Measurements from ENCODE around the gene S1PR1.

Gene S1PR1

DNA sequence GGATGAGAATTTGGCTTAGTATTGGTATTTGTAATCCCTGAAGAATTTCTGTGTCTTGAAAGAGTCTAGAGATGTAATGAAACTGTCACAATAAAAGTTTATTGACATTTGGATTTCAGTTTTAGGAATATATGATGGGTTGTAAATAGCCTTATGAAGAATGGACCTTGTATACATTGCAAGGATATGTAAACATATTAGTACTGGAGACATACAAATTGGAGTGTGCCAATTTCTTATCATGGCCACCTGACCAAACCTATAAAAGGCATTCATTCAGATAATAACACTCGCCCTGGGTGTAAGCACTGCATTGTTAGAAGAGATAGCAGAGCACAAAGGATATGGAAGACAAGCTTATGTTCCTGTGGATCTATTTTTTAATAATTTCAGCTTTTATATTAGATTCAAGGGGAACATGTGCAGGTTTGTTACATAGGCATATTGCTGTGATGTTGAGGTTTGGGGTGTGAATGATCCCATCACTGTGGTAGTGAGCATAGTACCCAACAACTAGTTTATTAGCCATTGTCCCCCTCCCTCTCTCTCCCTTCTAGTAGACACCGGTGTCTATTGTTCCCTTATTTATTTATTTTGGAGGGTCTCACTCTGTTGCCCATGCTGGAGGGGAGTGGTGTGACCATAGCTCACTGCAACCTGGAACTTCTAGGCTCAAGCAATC lies 8.6 kb downstream of the S1PR1 start:
- DNase-seq (ENCODE audit: low spot score): no peak

DNA sequence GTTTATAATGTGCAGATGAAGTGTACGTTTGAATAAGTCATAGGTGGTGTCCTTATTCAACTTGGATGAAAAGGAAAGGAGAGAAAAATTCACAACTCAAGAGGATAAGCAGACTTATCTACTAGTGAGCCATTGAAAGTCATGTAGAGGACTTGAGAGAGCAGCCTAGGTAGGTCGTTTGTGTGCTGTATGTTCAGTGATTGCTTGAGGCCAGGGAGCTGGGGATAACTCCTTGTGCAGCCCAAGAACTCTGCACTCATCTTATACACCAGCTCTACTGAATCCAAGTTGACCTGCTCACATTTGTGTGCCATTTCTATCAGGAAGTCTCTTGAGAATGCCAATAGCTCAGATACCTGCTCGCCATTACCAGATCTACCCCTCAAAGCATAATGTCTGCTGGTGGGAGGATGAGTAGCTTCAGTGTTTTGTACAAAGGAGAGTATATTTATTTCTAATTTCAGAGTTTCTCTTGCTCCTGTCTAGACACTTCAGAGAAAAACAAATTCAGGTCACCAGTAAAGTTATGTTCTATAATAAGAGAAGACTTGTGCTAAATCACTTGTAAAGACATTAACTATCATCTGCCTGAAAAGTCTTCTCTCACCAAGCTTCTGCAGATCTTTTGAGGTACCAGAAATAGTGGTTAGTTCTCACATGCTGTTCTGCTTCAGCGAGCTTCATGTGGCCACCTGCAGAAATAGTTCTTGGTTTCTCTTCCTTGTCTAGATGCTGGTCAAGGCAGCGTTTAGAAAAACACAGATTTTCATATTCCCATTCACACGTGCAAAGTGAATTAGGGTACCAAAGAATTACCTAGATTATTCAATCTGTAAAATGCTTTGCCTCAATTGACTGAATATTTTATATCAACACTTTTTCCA lies 10.8 kb downstream of the S1PR1 start:
- no peak for DNase-seq (ENCODE audit: low spot score)

DNA sequence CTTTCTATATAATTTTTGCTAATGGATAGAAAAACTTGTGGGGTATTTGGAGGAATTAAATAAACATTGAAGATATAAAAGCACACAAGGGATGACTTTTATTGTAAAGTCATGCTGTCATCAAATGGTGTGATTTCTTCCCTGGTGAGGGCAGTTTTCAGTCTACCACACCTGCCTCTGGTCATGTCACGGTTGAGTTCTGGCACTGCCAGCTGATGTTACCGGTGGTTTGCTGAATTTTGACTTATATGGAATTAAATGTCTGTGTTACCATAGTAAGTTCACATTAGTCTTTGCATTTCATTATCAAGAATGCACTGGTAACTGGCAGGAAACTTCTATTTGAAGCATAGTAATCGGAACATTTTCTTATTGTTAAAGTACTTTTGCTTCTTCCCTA lies 13.4 kb downstream of the S1PR1 start:
- no peak for DNase-seq (ENCODE audit: low spot score)

DNA sequence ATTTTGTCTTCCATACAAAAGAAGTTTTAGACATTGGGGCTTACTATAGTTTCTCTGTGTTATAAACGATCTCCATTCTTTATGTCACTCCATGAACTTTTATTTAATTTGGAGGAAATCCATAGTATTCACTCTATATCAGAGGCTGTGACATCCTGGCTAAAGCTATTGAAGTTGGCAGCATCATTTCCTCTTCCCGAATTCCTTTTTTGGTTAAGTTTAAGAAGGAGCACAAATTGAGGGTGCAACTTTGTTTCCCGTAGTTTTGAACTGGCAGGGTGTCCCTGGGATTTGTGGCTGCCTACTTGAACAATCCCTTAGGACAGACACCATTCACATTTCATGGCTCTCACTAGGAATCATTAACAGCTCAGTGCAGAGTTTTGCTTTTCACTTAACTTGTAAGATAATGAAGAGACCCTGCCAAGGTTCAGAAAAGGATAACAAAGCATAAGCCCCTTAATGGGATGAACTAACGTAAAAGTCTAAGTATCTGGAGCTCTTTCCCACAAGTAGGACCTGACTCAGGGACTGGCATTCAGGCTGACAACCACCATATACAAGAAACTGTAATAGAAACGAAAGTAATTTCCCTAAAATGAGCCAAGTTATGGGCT lies 13.9 kb downstream of the S1PR1 start:
- no peak for DNase-seq (ENCODE audit: low spot score)

DNA sequence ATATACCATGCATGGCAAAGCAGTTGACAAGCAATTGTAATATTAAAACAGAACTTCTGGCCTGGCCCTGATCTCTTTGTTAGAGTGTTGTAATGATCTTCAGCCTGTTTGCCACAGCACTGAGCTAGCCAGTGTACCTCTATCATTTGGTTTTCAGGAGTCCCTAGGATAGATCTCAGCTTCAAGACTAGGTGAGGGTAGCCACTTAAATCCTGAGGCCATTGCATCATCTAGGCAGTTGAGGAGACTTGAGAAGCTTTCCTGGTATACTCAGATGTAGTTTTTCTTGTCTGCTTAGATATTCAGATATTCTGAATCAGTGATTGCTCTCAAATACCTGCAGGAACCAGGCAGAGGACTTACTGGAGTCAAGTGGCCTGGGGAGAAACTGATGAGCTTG lies 14.7 kb downstream of the S1PR1 start:
- no peak for DNase-seq (ENCODE audit: low spot score)

DNA sequence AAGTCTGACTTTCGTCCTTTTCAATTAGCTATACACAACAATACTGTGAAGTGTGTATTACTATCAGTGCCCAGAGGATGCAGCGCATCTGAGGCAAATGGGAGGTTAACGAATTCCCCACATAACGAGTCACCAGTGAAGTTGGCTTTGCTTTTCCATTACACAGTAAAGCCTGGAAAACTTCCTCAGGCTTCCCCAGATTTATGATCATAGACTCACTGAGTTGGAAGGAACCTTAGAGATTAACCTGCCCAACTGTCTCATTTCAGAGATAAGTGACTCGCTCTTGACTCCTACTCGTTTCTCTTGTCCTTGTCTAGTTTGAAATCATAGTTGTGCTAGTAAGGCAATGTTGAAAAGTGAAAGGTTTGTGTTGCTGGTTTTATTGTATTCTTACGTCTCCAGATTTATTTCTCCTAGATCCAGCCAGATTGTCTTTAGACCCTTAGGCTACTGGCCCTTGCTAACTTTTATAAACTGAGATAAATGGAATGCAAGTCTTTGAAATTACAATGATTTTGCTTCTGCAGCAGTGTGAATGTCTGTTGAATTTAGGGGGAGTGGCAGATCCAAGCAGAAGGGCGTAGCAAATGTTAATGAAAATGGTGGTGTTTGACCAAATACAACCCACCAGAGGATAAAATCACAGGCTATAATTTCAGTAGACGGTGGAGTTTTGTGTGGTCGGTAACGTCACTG lies 17.3 kb downstream of the S1PR1 start:
- DNase-seq (ENCODE audit: low spot score): no peak

DNA sequence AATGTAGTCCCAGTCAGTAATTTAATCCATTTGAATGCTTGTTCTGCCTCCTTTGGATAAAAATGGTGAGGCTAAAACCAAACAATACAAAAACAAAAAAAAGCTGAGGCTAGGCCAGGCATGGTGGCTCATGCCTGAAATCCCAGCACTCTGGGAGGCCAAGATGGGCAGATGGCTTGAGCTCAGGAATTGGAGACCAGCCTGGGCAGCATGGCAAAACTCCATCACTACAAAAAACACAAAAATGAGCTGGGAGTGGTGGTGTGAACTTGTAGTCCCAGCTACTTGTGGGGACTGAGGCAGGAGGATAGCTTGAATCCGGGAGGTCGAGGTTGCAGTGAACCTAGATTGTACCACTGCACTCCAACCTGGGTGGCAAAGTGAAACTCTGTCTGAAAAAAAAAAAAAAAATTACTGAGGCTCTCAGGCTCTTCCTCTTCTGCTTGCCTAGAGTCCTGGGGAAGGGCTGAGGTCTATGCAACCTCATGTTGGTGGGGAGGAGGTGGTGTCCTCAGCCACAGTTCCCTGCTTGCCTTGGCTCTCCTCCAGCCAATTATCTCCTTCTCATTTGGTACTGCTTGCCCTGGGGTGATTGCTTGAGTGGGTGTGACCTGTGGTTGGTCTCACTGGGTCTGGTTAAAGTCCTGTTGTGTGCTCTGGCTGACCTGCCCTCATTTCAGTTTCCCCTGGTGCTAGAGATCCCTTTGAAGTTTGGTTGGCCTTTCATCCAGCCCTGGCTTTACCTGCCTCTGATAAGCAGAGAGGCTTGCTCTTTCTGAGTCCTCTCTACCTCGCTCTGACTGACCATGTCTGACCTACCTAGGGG lies 20.9 kb downstream of the S1PR1 start:
- no peak for DNase-seq (ENCODE audit: low spot score)

DNA sequence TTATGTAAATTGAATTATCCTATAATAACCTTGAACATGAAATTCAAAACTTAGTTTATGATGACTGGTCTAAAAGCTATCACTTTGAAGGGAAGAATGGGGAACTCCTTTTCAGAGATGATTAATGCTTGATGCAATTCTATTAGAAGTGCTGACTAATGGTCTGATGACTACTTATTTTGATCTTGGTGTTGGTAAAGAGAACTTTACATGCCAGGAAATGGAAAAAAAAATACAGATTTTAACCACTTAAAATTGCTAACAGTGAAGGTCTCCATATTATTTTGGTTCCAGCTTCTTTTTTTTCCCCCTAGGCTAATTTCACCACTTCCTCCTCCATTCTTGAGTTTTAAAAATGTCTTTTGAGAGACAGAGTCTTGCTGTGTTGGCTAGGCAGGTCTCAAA lies 22.9 kb downstream of the S1PR1 start:
- DNase-seq (ENCODE audit: low spot score): no peak

DNA sequence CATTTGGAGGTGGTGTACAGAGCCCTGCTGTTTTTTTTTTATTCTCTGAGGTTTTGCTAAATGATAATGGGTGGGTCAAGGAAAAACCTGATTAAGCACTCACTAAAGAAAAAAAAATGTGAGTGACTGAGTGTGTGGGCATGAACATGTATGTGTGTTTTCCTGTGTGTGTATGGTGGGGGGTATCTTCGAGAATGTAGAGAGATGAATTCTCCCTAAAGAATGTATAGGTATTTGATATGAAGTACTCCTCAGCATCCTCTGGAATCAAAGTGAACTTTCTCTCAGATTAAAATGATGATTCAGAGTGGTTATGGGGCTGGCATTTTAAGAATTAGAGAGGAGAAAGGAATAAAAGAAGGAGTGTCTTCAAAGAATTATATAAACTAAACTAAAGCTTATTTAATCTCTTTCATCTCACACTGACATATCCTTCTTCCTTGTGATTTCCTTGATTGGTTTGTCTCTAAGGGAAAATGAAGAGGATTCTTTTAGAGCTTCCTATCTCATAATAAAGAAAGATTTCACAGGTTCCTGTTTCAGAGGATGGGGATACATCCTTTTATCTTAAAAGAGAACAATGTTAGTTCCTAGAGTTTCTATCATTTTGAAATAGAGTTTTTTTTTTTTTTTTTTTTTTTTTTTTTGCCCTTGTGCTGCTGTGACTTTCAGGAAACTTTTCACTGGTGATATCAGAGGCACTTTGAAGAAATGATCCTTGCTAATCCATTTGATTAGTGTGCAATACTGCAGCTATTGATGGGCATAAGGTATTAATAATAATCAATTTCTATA lies 23.9 kb downstream of the S1PR1 start:
- DNase-seq (ENCODE audit: low spot score): no peak

DNA sequence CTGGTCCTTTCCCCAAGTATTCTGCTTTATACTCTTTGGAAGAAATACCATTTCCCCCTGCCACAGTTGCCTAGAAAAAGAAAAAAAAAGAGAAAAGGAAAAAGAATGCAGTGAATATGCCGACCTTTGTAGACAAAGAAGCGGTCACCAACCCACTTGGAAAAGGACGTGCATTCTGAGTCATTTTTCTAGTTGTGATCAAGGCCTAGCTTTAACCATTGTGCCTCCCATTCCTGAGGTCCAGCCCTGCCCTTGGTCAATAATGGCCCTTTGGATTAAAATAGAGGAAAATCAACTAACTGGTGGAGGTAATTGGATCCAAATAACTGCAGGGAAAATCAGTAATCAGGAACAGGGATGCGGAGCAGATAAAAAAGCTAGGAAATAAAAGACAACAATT lies 24.8 kb downstream of the S1PR1 start:
- no peak for DNase-seq (ENCODE audit: low spot score)

DNA sequence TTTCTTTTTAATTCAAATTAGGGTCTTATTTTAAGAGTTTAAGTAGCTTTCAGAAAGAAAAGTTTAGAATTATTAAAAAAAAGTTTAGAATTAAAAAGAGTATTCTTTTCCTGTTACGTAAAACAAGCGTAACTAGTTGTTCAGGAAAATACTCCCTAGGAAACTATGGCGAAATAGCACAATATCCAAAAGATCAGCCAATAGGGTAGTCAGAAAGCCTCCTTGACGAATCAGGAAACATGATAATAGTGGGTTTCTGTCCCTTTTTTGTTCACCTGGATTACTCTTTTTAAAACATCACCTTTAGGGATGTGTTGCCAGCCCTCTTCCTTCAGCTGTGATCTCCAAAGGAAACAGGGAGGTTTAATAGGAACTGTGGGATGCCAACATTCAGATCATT lies 25.2 kb downstream of the S1PR1 start:
- DNase-seq (ENCODE audit: low spot score): no peak

DNA sequence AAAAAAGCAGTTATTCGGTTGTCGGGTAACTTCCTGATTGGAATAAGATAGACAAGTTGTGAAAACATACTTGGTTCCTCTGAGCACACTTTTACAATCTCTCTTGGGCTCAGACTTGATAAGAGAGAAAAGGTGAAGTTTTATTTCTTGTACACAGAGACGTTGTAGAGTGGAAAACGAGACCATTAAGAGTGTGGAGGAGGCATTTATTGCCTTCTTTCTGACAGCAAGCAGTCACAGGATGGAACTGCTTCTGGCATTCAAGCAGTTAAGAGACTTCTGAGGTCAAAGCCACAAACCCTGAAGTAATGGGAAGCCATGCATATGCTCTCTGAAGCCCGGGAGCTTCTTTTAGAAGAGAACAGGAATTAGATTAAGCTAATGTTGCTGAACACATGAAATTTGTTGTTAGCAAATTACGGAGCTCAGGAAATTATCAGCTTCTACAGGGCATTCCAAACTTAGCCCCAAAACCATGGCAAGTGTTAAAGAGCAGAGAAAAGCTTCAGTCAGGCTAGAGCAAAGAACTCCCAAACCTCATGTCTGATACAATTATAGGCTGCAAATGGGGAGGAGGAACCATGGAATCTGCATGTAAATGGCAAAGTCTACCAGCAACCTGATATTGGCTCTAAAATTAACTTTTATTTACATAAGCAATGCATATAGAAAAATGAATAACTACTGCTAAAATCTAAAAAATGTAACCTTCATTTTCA lies 26.0 kb downstream of the S1PR1 start:
- no peak for DNase-seq (ENCODE audit: low spot score)

DNA sequence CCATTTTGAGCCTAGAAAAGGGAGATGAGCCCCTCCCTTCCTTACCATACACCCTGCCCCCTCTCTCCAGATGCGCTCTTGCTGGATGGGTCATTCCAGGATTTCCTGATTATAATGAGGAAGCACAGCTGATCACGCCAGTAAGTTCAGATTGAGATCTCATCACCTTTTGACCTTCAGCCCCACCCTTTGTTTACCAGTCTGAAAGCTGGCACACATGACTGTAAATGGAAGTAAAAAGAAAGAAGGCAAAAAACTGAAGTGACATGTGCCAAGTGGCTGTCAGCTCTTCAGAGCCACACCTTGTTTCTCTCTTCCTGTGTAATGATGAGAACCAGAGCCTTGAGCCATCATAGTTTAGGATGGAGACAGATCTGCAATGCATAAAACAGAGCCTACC lies 27.9 kb downstream of the S1PR1 start:
- DNase-seq (ENCODE audit: low spot score): no peak

DNA sequence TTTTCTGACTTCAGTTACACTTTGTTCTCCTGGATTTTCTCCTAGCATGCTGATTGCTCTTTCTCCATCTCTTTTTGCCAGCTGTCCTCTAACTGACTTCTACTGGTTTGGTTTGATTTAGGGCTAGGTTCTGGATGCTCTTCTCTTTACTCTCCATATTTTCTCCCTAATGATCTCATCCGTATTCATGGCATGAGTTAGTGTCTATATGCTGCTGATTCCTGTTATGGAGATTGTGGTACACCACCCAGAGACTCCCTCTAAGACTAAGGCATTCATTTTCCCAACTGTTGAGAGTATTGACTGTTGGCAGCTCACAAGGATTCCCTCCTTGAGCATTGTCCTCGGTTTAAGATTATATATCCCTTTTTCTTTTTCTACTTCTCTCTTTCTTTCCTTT lies 28.9 kb downstream of the S1PR1 start:
- no peak for DNase-seq (ENCODE audit: low spot score)

DNA sequence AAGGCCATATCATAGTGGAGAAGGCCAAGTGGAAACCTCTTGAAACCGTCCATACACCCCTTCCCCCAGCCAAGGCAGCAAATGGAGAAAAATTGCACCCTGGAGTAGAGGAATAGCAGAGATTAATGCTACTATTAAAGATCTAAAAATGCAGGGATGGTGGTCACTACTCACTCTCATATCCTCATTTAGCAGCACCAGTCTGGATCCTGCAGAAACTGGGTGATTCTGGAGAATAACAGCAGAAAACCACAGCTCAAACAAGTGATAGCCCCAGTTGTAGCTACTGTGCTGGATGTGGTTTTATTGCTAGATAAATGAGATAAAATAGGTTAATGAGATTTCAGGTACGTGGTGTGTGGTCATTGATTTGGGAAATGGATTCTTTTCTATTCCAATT lies 30.3 kb downstream of the S1PR1 start:
- no peak for DNase-seq (ENCODE audit: low spot score)

DNA sequence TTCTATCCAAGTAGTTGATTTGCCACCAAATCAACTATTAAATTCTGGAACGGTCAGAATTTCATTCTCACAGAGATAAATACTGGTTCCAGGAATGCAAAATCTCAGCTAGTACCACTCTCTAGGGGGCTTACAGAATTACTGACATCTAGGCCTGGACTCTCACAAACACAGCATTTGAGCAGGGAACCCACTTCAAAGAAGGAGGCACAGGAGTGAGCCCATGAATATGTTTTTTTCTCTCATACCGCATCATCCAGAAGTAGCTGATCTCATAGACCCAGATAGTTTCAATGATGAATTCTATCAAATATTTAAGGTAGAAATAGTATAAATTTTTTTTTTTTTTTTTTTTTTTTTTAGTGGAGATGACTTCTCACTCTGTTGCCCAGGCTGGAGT lies 32.1 kb downstream of the S1PR1 start:
- no peak for DNase-seq (ENCODE audit: low spot score)

DNA sequence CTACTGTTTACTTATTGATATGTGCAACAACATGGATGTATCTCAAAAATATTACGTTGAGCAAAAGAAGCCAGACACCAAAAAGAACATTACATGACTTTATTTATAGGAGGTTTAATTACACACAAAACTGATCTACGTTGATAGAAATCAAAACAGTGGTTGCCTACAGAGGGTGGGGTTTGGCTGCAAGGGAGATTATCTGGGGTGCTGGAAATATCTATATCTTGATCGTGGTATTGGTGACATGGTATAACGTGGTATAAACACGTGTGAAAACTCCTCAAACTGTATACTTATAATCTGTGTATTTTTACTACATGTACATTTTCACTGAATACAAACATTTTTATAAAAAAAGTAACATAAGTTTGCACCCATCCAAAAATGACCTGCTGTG lies 38.9 kb downstream of the S1PR1 start:
- DNase-seq (ENCODE audit: low spot score): no peak

DNA sequence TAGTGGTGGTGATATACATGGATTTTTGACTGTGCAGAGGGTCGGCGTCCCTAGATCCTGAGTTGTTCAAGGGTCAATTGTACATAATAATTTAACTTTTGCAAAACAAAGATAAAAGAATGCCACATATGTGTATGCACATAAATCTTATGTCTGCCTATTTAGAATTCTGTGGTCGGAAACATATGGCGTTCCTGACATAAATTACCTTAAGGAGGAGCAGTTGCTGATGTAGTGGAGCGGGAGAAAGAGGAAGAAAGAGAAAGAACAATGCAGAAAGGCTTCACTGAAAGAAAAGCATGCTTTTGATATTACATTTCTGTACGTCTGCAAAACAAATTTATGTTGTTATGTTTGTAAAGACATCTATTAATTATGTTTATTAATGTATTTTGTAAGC lies 40.0 kb downstream of the S1PR1 start:
- no peak for DNase-seq (ENCODE audit: low spot score)

DNA sequence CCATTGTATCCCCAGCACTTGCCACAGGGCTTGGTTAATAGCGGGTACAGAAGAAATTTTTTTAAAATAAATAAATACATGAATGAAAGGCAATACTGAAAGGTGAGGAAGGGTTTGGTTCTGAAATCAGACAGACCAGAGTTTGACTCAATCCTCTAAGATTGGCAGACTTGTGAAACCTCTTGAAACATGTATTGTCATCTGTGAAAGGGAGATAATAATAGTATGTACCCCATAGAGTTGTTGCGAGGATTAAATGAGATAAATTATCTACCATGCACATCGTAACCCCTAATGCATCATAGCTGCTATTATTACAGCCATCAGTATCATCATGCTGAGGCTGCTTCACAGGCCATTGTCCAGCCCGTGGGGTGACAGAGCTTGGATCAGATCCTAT lies 41.4 kb downstream of the S1PR1 start:
- DNase-seq (ENCODE audit: low spot score): no peak

DNA sequence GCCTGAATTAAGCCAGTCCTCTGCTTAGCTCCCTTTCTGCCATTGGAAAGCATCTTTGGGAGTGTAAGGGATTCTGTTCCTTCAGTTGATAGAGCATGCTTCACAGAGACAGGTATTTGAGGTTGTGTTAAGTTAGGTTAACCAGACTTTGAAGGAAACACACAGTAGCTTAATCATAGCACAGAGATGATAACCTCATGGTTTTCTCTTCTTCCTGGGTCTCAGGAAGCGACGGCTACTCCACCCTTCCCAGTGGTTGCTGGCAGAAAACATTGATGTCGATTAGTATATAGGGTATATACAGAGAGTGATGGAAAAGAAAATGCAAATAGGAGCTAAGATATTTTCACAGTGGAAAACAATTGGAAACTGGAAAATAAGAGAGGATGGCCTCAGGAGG lies 42.0 kb downstream of the S1PR1 start:
- no peak for DNase-seq (ENCODE audit: low spot score)

All from left forelimb (tissue), 1 donor.